IPS-15b (cell line): ENCODE data around the gene SCRT2.

Source experiments
- H3K27me3 ChIP-seq: one replicate; pipeline ENCODE4 v1.6.1; 2013; ENCODE audit warnings: low read length; ENCODE audit not compliant: control insufficient read depth, insufficient read depth
- H3K36me3 ChIP-seq: one replicate; pipeline ENCODE4 v1.6.1; 2013; ENCODE audit warnings: low read length; ENCODE audit not compliant: control insufficient read depth, insufficient read depth
- H3K4me1 ChIP-seq: one replicate; pipeline ENCODE4 v1.6.1; 2013; ENCODE audit warnings: mild to moderate bottlenecking, low read length; ENCODE audit not compliant: control insufficient read depth, insufficient read depth
- H3K4me3 ChIP-seq: one replicate; pipeline ENCODE4 v1.5.1; 2013; ENCODE audit warnings: low read depth, low read length
- H3K9ac ChIP-seq: one replicate; pipeline ENCODE4 v1.6.1; 2013; ENCODE audit warnings: low read depth, mild to moderate bottlenecking, low read length
- H3K9me3 ChIP-seq: one replicate; pipeline ENCODE4 v1.6.1; 2013; ENCODE audit warnings: mild to moderate bottlenecking, low read length; ENCODE audit not compliant: control insufficient read depth, insufficient read depth

The SCRT2 gene

DNA sequence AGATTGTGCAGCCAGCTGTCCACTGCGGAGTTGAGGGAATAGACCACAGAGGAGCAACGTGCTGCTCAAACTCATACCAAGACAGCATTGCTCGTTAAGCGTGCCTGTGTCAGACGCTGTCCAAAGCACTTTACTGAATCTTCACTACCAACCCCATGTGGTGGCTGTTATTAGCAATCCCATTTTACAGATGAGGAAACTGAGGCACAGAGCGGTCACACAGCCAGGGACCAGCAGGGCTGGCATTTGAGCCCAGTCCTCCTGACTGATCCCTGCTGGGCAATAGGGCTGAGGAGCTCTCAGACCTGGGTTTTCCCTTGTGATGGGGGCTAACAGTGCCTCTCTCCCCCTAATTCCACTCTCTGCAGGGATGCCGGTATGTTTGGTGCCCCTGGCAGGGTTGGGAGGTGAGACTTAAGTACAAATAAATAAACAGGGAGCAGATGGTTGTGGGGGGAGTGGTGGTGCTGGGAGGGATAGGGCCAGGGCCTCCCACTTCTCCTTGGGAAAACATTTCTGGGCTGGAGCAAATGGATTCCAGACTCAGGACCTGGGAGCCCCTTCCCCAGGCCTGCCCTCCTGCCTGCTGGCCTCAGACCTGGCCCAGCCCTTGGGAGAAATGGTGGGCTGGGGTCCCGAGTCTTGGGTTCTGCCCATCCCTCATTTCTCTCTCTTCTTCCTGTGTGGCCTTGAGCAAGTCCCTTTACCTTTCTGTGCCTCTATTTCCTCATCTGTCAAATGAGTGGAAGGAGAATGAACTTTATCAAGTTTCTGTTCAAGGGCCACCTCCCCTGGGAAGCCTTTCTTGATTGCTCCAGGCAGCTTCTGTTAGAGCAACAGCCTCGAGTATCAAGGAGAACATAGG, 40.3 kb downstream of the SCRT2 start:
- H3K4me1 ChIP-seq = no peaks in the 10 kb centered on the region
- H3K9me3 ChIP-seq = no peaks in the 10 kb centered on the region
- no peaks in the 10 kb centered on the region for H3K36me3 ChIP-seq
- no peak overlapping the region for H3K4me3 ChIP-seq
- H3K9ac ChIP-seq = no peak overlapping the region
- H3K27me3 ChIP-seq = no peaks in the 10 kb centered on the region

DNA sequence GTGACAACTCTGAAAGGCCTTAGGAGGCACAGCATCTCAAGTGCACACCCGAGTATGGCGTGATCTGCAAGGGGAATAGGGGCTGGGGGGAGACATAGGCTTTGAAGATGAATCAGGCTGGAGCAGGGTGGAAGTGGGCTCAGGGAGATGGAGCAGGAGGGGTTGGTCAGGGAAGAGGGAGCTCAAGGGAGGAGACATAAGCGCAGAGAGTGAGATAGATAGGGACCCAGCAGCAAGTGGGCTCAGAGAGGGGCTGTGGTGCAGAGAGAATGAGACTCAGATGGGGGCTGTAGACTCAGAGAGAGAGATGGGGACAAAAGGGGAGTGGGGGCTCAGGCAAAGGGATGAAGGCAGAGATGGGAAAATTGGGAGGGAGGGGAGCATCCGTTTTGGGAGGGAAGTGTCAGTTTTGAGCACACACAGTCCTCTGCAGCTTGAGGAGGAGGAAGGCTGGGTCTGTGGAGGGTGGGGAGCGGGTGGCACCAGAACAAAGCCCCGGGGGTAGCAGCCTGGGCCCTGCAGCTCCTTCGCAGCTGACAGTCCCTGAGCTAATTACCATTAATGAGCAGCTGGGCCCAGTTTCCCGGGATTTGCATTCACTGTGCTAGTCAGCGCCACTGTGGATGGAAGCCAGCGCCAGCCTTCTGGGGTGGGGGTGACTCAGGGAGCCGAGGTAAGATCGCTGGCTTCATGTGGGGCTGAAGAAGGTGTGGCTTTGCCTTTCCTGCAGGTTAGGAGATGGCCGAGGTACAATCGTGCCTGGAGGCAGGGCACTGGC, 41.3 kb downstream of the SCRT2 start:
- Histone ChIP-seq H3K36me3 (no peaks in the 10 kb centered on the region), H3K4me1 (no peaks in the 10 kb centered on the region), H3K9me3 (no peaks in the 10 kb centered on the region), H3K9ac (no peak overlapping the region), H3K27me3 (no peaks in the 10 kb centered on the region), H3K4me3 (no peak overlapping the region)

DNA sequence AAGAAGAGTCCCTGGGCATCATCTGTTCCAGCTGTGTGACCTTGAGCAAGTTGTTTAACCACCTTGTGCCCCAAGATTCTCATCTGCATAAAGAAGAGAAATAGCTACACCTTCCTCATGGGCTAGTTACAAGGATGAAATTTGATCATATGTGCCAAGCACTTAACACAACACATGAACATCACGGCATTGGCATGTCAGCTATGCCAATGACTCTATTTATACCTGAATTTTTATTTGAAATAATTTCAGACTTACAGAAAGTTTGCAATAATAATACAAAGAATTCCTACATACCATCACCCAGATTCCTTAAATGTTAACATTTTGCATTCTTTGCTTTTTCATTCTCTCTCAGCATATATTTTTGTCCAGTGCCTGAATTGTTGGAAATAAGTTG, 44.5 kb downstream of the SCRT2 start:
- Histone ChIP-seq H3K9me3 (no peaks in the 10 kb centered on the region), H3K4me1 (no peaks in the 10 kb centered on the region), H3K4me3 (no peak overlapping the region), H3K9ac (no peak overlapping the region), H3K36me3 (no peaks in the 10 kb centered on the region), H3K27me3 (no peaks in the 10 kb centered on the region)

DNA sequence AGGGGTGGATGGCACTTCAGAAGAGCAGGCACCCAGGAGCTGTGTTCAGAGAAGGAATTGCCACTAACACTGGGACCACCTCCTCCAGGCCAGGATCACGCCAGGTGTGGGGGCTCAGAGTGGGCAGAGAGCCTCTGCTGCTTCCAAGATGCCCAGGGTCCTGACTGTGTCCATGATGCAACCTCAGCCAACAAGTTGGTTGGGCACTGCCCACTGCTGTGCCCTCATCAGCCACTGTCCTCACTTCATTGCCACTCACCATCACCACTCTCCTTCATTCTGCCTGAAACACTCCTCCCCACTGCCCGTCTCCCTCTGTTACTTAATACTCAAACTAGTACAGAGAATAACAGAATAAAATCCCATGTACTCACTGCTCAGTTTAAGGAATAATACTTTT, 49.0 kb downstream of the SCRT2 start:
- Histone ChIP-seq H3K4me1 (no peaks in the 10 kb centered on the region), H3K9ac (no peak overlapping the region)

DNA sequence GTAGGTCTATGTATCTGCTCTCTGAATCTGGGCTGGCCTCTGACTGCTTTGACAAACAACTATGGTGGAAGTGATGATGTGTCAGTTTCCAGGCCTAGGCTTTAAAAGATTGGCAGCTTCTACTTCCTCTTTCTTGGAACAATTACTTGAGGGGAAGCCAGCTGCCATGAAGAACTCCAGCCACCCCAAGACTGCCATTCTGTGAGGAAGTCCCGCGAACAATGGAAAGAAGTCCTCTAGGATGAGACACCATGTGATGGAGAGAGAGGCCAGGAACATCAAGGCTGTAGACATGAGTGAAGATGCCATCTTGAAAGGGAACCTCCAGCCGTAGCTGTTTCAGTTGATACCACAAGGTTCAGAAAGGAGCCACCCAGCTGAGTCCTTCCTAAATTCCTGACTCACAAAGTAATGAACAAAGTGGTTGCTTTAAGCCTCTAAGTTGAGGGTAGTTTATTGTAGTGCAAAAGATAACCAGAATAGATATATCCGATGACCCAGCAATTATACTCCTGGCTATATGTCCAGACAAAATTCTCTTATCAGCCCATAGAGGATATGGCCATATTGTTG, 50.2 kb downstream of the SCRT2 start:
- no peak overlapping the region for H3K9ac ChIP-seq
- no peak overlapping the region for H3K4me3 ChIP-seq
- H3K27me3 ChIP-seq = peaks cover 3% of the 10 kb centered on the region
- no peaks in the 10 kb centered on the region for H3K9me3 ChIP-seq
- no peaks in the 10 kb centered on the region for H3K36me3 ChIP-seq
- H3K4me1 ChIP-seq = peaks cover 7% of the 10 kb centered on the region

More for the DNA sequence above, 49.0 kb downstream of the SCRT2 start:
- Histone ChIP-seq H3K4me3 (no peak overlapping the region), H3K27me3 (peaks cover 3% of the 10 kb centered on the region), H3K9me3 (no peaks in the 10 kb centered on the region), H3K36me3 (no peaks in the 10 kb centered on the region)

DNA sequence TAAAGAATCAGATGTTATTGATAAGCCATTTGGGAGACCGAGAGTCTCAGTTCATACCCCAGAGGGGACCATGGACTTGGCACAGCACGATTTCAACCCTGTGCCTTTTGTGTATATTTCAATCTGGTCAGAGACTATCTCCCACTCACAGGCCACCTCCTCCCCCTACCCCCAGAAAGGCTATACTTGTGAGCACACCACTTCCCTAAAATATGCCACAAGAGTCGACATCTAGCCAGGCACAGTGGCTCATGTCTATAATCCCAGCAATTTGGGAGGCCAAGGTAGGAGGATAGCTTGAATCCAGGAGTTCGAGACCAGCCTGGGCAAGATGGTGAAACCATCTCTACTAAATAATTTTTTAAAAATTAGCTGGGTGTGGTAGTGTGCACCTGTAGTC, 51.9 kb downstream of the SCRT2 start:
- H3K4me3 ChIP-seq = no peak overlapping the region
- no peaks in the 10 kb centered on the region for H3K36me3 ChIP-seq
- H3K27me3 ChIP-seq = peaks cover 3% of the 10 kb centered on the region
- H3K4me1 ChIP-seq = peaks cover 7% of the 10 kb centered on the region
- no peak overlapping the region for H3K9ac ChIP-seq
- no peaks in the 10 kb centered on the region for H3K9me3 ChIP-seq

DNA sequence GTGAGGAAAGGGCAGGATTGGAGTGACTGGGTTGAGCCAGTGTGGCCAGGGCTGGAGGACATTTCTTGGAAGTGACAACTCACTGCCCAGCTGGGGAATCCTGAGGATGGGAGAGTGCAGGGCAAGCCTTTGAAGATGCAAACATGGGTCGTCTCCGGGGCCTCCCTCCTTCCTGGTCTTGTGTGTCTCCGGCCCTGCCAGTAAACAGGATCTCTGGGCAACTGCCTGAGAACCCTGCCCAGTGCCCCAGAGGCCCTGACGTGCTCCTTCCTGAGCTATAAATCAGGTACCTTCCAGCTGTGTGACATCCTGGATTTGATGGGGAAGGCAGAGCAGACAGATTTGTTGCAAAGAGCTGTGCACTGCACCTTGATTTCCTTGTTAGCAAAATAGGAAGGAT, 52.6 kb downstream of the SCRT2 start:
- no peak overlapping the region for H3K9ac ChIP-seq
- H3K36me3 ChIP-seq = no peaks in the 10 kb centered on the region
- H3K4me1 ChIP-seq = peaks cover 7% of the 10 kb centered on the region
- no peak overlapping the region for H3K4me3 ChIP-seq
- H3K9me3 ChIP-seq = no peaks in the 10 kb centered on the region
- peaks cover 3% of the 10 kb centered on the region for H3K27me3 ChIP-seq

DNA sequence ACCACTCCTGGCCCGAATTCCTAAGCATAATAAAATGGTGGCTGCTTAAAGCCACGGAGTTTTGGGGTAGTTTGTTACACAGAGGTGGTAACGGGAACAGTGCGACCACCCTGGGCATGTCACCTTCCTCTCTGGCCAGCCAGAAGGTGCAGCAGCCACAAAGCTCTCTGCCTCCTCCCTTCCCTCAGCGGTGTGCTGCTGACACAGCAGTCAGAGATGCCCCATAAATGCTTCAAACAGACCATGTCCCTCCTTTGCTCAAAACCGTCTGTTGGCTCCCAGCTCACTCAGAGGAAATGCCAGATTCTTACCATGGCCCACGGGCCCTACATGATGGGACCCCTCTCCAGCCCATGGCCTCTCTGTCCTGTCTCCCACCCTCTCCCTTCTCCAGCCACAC, 53.4 kb downstream of the SCRT2 start:
- Histone ChIP-seq H3K9ac (no peak overlapping the region), H3K36me3 (no peaks in the 10 kb centered on the region), H3K9me3 (no peaks in the 10 kb centered on the region), H3K4me1 (peaks cover 7% of the 10 kb centered on the region), H3K4me3 (no peak overlapping the region), H3K27me3 (peaks cover 3% of the 10 kb centered on the region)

DNA sequence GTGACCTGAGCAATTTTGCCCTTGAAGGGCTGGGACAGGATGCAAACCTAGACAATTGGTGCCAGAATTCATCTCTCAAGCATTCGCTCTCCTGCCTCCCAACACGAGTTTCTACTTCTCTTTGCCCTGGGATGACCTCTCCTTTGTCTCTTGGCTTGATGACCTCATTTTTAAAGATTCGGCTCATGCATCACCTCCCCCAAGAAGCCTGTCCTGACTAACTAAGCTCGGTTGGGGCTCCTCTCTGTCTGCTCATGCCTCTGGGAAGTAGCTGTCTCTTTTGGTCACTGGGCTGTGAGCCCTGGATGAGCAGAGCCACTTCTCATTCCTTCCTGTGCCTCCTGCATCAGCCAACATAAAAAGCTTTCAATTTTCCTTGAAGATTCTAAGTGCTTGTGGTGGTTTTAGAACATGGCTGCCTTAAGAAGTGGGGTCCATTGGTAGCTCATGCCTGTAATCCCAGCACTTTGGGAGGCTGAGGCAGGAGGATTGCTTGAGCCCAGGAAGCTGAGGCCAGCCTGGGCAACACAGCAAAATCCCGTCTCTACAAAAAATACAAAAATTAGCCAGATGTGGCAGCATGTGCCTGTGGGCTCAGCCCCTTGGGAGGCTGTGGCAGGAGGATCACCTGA, 54.4 kb downstream of the SCRT2 start:
- Histone ChIP-seq H3K4me1 (peaks cover 7% of the 10 kb centered on the region), H3K36me3 (no peaks in the 10 kb centered on the region), H3K4me3 (no peak overlapping the region), H3K9ac (no peak overlapping the region), H3K9me3 (no peaks in the 10 kb centered on the region), H3K27me3 (peaks cover 3% of the 10 kb centered on the region)

DNA sequence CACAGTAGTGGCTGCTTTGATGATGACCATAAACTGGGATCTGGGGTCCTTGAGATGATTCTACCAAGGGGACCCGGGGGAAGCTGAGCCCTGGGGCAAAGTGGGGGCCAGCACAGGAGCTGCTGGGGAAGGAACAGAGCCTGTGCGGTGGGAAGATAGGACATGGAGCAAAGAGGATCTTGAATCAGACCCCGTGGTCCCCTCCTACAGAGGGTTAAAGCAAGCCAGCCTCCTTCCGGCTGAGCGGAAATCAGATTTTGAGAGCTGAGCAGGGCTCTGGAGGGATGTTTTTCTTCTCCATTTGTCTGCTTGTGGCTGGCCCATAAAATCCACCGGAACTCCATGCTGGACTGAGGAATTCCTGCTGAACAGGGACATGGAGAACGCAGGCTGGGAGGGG, 55.4 kb downstream of the SCRT2 start:
- no peaks in the 10 kb centered on the region for H3K9me3 ChIP-seq
- H3K27me3 ChIP-seq = peaks cover 3% of the 10 kb centered on the region
- H3K36me3 ChIP-seq = no peaks in the 10 kb centered on the region
- no peak overlapping the region for H3K4me3 ChIP-seq
- no peak overlapping the region for H3K9ac ChIP-seq
- peaks cover 7% of the 10 kb centered on the region for H3K4me1 ChIP-seq

DNA sequence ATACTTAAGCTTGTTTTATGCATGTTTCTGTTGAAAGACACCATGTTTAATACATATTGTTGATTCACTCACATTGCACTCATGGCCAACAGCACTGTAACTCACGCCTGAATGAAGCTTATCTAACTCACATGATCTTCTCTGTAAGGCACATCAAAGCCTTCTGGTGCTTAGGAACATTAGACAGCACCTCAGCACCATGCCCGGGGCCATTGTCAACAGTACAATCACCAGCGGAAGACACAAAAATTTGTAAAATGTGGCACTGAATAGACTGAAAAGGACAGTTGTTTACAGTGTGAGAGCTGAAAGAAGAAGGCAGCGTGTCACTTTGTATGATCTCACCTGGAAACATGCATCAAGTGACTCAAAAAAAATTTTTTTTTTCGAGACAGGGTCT, 56.6 kb downstream of the SCRT2 start:
- Histone ChIP-seq H3K9me3 (no peaks in the 10 kb centered on the region), H3K9ac (no peak overlapping the region), H3K4me1 (peaks cover 7% of the 10 kb centered on the region), H3K36me3 (no peaks in the 10 kb centered on the region), H3K4me3 (no peak overlapping the region), H3K27me3 (peaks cover 3% of the 10 kb centered on the region)
